ENCODE data around the gene PPIE.

DNA sequence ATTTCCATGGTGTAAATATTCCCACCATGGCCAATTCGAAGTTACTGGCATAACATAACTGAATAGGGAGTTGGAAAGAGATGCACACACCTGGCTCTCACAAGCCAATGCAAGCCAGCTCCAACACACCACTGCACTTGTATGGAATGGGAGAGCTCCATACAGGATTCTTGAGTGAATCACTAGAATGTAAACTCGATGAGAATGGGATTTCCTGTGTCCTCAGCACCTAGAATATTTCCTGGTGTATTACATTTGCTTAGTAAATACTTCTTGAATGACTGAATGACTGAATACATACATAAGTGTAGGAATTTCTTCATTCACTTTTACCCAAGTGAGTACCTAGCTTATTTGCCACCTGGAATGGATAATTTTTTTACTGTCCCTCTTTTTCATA is 16.2 kb upstream of the PPIE start:
- TF ChIP-seq, protein P1, sequence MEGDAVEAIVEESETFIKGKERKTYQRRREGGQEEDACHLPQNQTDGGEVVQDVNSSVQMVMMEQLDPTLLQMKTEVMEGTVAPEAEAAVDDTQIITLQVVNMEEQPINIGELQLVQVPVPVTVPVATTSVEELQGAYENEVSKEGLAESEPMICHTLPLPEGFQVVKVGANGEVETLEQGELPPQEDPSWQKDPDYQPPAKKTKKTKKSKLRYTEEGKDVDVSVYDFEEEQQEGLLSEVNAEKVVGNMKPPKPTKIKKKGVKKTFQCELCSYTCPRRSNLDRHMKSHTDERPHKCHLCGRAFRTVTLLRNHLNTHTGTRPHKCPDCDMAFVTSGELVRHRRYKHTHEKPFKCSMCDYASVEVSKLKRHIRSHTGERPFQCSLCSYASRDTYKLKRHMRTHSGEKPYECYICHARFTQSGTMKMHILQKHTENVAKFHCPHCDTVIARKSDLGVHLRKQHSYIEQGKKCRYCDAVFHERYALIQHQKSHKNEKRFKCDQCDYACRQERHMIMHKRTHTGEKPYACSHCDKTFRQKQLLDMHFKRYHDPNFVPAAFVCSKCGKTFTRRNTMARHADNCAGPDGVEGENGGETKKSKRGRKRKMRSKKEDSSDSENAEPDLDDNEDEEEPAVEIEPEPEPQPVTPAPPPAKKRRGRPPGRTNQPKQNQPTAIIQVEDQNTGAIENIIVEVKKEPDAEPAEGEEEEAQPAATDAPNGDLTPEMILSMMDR (IDR thresholded peaks at IDR 0.05), result no peak
- no peak for TF ChIP-seq POLR2A (IDR thresholded peaks at IDR 0.05)
